GM18502 (cell line): ENCODE data around the gene OBSCN.

Experiments used
- ATAC-seq: cut with Tn5 transposase; IDR thresholded peaks from one replicate; pipeline ENCODE4 v1.9.1; 2021; ENCODE audit warnings: mild to moderate bottlenecking; ENCODE audit not compliant: unreplicated experiment, poor library complexity

Gene OBSCN

DNA sequence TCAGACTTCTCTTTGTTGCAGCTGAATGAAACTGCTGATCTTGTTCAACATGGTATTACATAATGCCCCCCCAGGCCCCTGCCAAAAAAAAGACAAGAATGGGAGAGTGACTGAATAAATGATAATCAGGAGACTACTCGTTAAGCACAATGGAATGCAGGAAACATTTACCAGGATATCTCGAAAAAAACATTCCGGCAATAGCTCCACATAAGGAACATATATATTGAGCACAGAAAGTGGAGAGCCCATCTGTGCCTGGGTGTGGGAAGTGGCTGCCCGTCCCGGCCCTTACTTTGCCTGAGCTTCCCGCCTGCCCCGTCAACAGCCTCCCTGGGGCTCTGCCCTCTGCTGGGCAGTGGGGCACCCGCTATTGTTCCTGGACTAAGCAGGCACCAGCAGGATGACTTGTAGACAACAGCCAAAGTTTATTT, 185.4 kb downstream of the OBSCN start:
- no peak for ATAC-seq

DNA sequence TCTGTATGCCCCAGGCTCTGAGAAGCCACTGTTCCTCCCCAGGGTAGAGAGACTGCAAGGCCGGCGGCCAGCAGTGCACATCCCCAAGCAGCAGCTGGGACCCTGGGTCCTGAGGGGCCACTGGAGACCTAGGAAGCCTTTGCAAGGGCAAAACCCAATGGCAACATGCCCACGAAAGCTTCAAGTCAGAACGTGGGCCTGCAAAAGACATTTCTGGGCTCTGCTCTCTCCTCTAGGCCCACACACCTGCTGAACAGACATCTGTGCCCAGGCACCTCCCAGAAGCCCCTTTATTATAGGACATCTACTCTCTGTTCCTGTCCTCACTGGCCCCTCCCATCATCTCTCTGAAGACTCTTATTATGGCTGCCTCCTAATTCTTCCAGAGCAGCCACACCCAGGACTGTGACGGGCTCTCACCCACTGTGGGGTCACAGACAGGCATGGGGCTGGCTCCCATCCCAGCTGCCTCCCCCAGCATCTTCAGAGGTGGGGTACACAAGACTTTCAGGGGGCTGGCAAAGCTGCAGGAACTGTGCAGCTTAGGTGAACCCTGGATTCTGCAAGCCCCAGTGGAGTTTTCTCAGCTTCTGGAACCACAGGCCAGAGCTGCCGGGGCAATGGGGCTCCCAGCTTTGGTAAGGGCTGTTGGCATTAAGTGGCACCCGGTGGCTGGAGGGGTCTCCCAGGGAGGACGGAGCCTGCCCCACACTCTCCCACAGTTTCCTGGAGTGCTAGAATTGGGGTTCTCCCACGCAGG, 186.1 kb downstream of the OBSCN start:
- ATAC-seq: no peak

DNA sequence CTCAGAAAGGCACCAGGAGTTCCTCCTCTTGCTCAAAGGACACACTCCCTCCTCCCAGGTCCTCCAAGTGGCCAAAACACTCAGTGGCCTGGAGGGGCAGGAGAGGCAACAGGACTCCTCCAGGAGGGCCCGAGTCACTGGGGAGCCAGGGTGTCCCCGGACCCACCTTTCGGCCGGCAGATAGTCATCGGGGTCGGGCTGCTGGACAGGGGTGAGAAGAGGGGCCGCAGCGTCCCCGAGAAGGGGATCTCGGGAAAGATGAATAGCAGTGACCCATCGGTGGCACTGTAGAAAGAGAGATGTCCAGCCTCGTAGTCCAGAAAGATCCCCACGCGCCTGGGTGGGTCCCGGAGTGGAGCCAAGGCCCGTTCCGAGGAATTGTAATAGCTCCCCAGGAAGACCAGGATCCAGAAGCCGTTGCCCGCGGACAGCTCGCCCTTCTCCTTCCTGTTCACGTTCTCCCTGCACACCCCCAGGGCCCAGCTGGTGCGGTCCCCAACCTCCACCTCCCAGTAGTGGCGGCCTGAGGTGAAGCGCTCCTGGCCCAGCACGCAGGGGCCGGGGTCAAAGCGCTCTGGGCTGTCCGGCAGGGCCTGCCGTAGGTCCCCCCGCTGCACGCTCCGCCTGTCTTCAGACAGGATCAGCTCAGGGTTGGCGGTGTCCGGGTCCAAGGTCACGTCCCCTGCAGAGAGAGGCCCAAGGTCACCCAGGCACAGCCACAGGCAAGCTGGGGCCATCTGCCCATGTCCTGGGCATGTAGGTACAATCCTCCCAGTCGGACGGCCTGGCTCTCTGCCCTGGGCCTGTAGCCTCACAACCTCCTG, 186.9 kb downstream of the OBSCN start:
- ATAC-seq: no peak

DNA sequence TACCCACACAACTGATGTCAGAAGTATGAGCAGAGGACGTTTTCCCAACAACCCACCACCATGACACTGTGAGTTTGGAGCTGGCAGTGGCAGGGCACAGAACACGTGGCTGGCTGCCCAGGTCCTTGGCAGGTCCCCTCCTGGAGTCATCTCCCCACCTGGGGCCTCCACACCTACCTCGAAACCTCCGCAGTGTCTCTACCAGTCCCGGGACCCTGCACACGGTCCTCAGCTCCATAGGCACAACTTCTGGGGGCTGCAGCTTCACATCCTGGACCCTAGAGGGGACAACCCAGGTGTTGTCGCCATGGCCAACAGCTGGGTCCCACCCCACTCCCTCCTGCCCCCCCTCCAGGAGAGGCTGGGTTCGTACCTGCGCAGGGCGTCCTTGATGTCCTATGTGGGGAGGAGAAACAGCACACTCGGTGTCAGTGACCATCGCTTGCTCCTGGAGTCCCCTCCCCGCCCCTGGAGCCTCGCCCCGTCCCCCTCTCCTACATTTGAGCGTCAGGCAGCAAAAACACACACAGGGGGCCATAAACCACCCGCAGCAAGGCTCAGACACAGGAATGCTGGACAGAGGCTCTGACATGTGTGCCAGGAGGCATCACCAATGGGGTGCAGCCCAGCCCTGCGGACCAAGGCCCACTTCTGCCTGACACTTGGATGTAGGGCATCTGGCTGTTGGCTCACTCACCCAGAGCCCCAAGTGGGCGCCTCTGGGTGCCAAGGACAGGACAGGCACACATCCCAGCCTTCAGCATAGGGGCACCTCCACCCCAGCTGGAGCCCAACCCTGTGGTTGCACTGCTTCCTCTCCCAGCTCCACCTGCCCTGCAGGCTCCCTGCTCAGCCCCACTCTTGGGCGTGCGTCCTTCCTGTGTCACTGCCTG, 189.2 kb downstream of the OBSCN start:
- ATAC-seq: no peak

DNA sequence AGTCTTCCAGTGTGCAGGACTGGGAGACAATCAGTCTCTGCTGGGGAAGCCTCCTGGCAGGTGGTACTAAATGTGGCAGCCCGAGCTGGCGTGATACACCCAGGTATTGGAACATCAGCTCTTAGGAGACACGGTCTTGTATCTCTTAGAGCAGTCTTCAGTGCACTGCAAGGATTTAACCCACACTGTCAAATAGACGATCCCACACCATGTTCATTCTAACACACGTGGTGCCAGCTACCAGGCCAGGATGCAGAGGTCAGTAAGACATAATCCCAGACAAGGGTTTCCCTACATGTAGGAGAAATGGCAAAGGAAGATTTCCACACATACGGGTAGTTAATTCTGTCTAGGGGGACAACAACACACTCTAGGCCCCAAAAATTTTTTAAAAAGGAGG, 190.1 kb downstream of the OBSCN start:
- no peak for ATAC-seq

DNA sequence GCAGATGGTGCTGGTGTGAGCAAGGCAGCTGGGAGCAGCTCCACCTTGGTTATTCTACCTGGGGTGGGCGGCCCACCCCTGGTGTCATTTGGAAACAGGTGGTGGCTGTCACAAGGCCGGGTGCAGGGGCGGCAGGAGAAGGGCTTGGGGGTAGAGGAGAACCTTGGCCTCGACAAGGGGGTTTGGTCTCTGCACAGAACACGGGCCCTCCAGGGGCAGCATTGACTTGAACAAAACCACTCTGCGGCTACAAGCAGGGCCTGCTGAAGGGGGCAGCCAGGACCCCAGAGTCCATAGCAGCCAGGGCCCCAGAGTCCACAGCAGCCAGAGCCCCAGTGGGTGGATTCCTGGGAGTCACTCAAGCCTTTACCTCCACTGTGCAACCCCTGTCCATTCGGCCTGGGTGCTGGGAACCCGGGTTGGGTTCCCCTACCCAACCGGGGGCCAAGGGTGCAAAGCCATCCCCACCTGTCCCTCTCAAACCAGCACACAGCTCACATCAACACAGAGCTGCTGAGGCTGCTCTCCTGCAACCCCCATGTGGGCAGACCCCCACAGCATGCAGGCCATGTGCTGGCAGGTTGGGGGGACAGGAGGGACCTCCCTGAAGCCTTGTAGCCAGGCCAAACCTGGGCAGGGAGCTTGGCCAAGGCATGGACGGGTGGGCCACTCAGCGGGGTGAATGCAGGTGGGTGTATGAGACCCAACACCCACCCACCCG, 191.1 kb downstream of the OBSCN start:
- ATAC-seq: no peak

DNA sequence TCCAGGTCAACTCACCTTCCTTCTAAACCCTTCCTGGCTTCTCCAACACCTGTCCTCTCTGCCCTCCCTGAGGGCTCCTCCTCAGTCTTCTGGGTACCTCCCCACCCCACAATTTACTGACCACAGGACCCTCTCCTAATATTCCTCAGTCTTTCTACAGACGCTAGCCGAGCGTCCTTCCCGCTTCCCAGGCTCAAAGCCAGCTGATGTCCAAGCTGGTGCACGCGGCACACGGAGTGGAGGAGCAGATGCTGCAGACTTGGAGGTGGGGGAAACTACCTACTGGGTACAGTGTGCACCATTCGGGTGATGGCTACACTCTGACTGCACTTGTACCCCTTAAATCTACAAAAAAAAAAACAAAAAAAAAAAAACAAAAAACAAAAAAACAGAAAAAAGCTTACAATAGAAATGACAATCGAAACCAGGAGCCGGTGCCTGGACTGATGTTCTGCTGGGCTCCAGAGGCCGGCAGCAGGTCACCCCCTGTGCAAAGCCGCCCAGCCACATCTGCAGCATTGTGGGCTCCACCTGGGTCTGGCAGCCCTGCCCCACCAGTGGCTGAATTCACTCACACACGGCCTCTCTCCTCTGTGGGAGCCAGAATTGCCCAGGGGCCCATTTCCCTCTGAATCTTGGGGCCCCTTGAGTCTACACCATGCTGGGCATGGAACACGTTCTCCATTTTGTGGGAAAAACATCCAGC, 191.8 kb downstream of the OBSCN start:
- no peak for ATAC-seq

DNA sequence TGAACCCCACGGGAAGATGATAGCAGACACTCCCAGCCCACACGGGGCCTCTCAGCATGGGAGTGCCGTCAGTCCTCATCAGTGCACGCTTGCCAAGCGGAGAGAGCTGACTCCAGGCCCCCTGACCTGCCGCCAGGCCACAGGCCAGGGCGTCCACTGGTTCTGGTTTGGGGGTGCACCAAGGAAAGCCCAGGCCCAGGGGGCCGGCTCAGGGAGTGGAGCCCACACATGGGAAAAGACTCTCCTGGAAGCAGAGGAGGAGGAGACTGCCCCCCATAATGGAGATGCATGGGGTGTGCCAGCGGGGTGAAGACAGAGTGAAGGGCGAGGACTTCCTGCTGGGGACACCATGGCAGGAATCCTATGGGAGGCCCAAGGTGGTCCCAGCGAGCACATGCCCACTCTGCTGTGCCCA, 192.4 kb downstream of the OBSCN start:
- no peak for ATAC-seq

DNA sequence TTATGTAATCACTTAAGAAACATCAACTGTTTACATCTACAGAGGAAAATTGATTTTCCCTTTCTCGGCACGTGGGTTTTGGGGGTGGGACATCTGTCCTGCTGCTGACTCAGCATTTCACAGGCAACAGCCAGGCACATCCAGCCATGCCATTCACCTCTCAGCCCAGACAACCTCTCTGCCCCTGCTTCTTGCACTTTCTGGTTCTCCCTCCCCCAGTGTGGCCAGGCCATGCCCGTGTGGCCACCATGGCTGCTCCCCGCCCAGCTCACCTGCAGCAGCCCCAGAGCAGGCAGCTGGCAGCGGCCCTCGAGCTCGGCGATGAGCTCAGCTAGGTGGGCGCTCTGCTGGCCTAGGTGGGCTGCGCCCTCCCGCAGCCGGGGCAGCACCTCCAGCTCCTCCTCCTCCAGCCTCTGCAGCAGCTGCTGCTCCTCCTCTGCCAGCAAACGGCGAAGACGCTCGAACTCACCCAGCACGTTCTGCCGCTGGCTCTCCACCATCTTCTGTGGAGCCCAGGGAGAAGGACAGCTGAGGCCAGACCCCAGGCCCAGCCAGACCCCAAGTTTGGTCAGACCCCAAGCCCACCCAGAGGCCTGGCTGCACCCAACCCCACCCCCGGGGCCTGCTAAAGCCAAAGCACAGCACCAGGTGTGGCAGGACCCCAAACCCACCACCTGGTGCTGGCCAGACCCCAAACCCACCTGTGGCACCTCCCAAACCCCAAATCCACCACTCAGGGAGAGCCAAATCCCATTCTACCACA, 193.0 kb downstream of the OBSCN start:
- ATAC-seq: no peak

DNA sequence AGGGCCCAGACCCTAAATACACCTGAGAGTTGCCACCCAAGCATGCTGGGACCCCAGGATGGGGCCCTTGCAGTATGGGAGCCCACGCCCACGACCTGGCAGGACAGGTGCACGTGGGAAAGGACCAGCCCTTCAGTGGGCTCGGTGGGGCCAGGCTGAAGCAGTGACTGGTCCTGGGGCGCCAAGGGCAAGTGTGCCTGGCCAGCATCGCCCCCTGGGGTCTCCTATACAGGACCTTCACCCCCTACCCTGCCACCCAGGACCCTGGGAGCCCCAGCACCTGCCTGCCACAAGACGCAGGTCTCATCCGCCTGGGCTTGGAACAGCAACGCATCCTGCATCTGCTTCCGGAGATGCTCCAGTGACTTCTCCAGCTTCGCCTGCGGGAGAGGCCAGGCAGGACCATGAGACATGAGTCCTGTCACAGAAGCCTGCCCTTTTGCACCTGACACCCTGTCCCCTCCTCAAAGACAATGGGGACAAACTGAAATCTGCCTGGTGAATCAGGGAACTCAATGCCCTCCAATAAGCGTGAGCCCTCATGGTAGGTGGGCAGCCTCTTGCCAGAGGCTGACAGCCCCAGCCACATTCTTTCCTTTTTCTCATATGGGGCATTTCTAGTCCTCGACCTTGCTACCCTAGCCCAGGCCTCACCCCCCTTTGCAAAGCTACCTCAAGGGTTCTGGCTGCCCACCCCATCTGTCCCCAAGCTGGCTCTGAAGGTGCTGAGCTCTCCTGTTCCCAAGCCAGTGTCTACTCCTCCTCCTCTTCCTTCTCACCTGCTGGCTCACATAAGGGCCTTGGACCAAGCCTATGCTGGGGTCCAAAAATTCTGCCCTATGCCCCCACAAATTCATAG, 194.2 kb downstream of the OBSCN start:
- no peak for ATAC-seq

DNA sequence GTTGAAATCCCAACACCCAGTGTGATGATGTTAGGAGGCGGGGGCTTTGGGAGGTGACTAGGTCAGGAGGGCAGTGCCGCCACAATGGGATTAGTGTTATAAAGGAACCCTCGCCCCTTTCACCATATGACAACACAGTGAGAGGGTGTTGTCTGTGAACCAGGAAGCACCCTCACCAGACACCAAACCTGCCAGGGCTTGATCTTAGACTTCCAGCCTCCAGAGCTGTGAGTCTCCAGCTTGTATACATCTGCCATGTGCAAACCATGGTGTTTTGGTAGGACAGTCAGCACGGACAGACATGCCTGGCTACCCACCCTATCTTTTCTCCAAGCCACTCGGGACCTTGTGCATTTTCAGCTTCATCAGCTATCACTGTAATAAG, 194.8 kb downstream of the OBSCN start:
- ATAC-seq: no peak

DNA sequence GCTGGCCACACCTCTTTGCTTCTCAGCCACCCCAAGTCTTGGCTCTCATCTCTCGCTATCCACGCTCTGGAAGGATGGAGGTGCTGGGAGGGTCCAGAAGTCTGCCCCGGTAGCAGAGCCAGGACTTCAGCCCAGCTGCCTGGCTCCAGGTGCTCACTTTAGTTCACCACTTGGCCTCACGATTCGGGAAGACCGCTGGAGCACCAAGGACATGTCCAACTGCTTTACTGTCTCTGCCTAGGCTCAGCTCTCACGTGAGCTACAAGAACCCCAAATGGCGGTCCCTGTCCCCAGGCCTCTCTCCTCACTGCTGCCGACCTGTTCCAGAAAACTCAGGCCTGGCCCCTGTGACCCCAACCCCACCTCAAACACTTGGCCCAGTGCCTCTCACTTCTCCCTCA, 195.4 kb downstream of the OBSCN start:
- no peak for ATAC-seq

DNA sequence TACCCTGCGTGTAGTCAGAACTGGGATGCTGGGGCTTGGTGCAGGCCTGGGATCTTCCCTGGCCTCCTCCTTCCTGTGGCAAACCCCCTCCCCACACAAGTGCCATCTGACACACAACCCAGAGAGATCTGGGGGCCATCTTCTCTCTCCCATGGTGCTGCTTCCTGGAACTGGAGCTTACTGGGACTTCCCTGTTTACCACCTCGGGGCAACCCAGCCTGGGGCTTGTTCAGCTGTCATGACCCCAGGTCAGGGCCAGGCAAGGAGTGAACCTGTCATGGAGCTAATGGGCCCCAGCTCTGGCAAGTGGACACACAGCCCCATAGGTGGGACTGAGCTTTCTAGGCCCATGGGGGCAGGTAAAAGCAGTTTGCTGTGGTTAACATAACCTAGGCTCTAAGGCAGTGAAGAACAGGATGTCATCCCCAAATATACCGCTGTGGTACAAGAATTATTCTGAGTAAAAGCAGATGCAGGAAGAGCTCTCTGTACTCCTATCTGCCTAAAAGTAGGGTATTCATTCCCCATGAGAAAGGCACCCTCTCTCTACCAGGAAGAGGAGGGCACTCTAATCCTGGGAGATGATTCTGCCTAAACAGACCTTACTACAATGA, 196.4 kb downstream of the OBSCN start:
- ATAC-seq: no peak

DNA sequence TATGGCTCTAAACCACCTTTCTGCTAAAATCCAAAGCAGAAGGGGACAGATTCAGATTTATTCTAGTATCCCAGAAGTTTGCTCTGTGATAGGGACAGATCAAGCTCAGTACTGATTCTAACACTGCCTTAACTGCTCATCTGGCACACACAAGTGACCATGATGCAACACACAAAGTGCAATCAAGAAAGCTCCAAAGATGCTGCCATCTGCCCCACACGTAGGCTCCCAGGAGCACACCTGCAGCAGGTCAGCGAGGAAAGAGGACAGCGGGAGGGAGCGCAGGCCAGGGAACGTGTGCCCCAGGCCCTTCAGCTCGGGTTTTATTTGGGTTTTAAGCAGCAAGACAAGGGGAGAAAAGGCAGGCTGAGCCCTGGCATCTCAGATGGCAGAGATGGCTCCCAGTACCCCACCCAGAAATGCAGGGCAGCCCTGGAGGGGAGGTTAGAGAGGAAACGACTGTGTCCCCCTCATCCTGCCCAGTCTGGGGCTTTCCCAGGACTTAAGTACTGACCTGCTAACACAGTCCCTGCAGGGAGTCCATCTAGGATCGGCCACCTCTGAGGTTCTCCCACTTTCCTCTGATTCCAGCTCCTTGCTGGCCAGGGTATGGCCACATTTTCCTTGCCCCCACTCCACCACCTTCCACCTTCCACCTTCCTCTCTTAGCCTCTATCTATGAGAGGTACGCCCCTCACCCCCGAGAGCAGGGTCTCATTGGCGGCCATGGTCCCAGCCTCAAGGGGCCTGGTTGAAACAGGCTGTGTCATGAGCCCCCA, 197.5 kb downstream of the OBSCN start:
- ATAC-seq: no peak

DNA sequence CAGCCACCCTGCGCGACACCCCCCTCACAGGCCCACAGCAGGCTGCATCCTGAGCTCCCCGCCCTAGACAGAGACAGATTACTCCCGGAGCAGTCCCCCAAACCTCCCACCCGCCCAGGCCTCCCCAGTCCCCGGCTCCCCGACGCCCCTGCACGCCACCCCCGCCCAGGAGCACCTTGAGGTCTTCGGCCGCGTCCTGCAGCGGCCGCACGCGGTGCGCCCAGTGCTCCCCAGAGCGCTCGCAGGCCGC, 198.1 kb downstream of the OBSCN start:
- peak; percentile 1 for ATAC-seq

DNA sequence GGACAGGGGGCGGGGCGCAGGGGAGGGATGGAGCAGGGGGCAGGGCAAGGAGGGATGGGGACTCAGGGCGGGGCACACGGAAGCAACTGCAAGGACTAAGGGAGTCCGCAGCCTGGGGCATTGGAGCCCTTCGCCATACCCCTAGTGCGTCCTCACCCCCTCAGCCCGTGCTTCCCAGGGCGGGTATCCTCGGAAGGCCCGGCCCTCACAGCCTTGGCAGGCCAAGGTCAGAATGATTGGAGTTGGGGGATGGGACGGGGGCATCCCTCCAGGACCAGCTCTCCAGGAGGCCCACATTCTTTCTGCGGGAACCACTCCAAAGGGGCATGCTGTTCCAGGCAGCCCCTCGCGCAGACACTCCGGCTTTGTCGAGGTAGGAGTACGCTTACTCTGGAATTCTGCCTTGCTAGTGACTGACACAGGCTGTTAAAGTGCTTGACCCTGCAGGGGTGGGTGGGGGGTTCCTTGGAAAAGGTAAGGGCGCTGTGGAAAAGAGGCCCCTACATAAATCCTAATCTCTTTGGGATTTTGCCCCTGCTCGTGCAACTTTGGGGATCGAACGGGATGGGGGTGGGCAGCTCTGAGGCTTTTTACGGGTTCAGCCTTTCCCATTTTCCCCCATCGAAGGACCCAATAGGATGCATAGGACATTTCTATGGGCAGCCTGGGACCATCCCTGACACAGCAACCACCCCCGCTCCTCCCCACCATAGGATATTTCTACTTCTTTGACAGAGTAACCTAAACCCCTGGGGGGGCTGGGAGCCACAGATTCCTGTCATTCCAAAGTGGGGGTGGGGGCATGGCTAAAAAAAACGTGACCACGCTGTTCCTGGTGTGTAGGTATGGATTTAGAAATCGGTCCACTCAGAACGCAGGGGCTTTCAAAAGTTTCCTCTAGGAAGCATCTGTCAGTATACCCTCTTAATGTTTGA, 199.5 kb downstream of the OBSCN start:
- no peak for ATAC-seq
